HL-60 (cell line): ENCODE measurements around the gene MCEMP1.

Source experiments
- DNase-seq, 2 experiments: peaks; one replicate each; pipeline ENCODE4 v3.0.0-alpha.2; 2010 to 2020; ENCODE audit warnings: low read depth in 1 of 2, low spot score in 1 of 2
- H3K27ac ChIP-seq: fragments of 250-450 bp; sonication (Bioruptor Pico); replicated peaks from 2 replicates; pipeline ENCODE4 v1.5.1; 2020; ENCODE audit warnings: mild to moderate bottlenecking, moderate library complexity
- H3K27me3 ChIP-seq: fragments of 250-450 bp; sonication (Bioruptor Pico); 2 replicates; pipeline ENCODE4 v1.5.1; 2021; ENCODE audit warnings: mild to moderate bottlenecking, moderate library complexity; ENCODE audit not compliant: insufficient read depth, poor library complexity, severe bottlenecking
- H3K4me3 ChIP-seq: replicated peaks from 2 replicates; pipeline ENCODE4 v1.5.1; 2011; ENCODE audit warnings: mild to moderate bottlenecking, control low read depth, low read length; ENCODE audit not compliant: insufficient read depth
- GABPA ChIP-seq: IDR thresholded peaks from 2 replicates; pipeline ENCODE4 v1.6.1; 2012; ENCODE audit warnings: low read depth
- POLR2AphosphoS5 ChIP-seq: IDR thresholded peaks from 2 replicates; pipeline ENCODE4 v1.6.1; 2012; ENCODE audit warnings: low read depth
- REST ChIP-seq: IDR thresholded peaks from 2 replicates; pipeline ENCODE4 v1.6.1; 2012; ENCODE audit warnings: low read depth; ENCODE audit not compliant: insufficient replicate concordance
- SPI1 ChIP-seq: IDR thresholded peaks from 2 replicates; pipeline ENCODE4 v1.6.1; 2012; ENCODE audit warnings: low read depth, mild to moderate bottlenecking, borderline replicate concordance
- TF ChIP-seq, protein P1 (sequence below): IDR thresholded peaks from one replicate; pipeline ENCODE4 v1.5.1; 2011; ENCODE audit warnings: low read length, control low read depth, inconsistent platforms; ENCODE audit not compliant: insufficient read depth

MCEMP1 gene

GRCh38 chr19:7663706-7664105 lies 13.2 kb upstream of the MCEMP1 start:
- Histone ChIP-seq H3K27ac (no peak overlapping the region), H3K4me3 (no peak overlapping the region), H3K27me3 (no peaks in the 10 kb centered on the region)
- TF ChIP-seq, protein P1, sequence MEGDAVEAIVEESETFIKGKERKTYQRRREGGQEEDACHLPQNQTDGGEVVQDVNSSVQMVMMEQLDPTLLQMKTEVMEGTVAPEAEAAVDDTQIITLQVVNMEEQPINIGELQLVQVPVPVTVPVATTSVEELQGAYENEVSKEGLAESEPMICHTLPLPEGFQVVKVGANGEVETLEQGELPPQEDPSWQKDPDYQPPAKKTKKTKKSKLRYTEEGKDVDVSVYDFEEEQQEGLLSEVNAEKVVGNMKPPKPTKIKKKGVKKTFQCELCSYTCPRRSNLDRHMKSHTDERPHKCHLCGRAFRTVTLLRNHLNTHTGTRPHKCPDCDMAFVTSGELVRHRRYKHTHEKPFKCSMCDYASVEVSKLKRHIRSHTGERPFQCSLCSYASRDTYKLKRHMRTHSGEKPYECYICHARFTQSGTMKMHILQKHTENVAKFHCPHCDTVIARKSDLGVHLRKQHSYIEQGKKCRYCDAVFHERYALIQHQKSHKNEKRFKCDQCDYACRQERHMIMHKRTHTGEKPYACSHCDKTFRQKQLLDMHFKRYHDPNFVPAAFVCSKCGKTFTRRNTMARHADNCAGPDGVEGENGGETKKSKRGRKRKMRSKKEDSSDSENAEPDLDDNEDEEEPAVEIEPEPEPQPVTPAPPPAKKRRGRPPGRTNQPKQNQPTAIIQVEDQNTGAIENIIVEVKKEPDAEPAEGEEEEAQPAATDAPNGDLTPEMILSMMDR: no peak
- TF ChIP-seq POLR2AphosphoS5: no peak
- no peak for TF ChIP-seq REST
- TF ChIP-seq SPI1: no peak
- no peak for TF ChIP-seq GABPA
- no peak for DNase-seq

DNA sequence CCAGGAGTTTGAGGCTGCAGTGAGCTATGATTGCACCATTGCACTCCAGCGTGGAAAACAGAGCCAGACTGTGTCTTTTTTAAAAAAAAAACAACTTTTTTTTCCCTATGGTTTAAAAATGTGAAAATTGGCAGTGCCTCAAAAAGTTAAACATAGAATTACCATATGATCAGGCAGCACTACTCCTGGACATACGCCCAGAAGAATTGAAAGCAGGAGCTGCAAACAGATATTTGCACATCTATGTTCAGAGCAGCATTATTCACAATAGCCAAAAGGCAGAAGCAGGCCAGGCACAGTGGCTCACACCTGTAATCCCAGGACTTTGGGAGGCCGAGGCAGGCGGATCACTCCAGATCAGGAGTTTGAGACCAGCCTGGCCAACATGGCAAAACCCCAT lies 11.8 kb upstream of the MCEMP1 start:
- Histone ChIP-seq H3K27ac (no peak overlapping the region), H3K27me3 (no peaks in the 10 kb centered on the region), H3K4me3 (no peak overlapping the region)
- DNase-seq: no peak
- TF ChIP-seq, protein P1: no peak
- TF ChIP-seq GABPA (no peak), REST (no peak), POLR2AphosphoS5 (no peak), SPI1 (no peak)

GRCh38 chr19:7668842-7669241 lies 8.0 kb upstream of the MCEMP1 start, which contains the start of gene RETN:
RETN (plus strand) TSS chr19:7669049; CDS start chr19:7669327, 278 bp downstream.
- peak within 1 kb of the TSS; percentile 83 for H3K27ac ChIP-seq
- H3K27me3 ChIP-seq: no peaks in the 10 kb centered on the region
- H3K4me3 ChIP-seq: peak within 1 kb of the TSS; percentile 29
- DNase-seq: peak; percentile 78 to 79
- no peak for TF ChIP-seq POLR2AphosphoS5
- TF ChIP-seq, protein P1: no peak
- TF ChIP-seq GABPA: no peak
- no peak for TF ChIP-seq REST
- TF ChIP-seq SPI1: peak; percentile 19; the same call in 1 of the 2 replicates
